ENCODE measurements around the gene SLX4IP.
"Not testable (repeated sequence)": the region's sequence is repeated elsewhere in the genome, so short reads cannot be mapped to it uniquely, and the experiment has no call there.

SLX4IP gene

DNA sequence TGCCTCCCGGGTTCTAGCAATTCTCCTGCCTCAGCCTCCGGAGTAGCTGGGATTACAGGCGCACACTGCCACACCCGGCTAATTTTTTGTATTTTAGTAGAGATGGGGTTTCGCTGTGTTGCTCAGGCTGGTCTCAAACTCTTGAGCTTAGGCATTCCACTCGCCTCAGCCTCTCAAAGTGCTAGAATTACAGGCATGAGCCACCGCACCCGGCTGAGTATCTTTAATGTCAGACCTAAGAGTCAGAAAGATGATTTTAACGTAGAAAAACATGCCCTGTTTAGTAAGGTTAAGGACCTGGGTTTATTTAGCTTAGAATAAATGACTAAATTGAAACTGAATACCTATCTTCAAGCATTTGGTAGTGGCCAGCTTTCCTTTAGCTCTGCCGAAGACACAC, 155.3 kb downstream of the SLX4IP start:
- not testable (repeated sequence) for H3K27me3 ChIP-seq (ENCODE audit: insufficient read depth, low read length); H3K4me3 ChIP-seq (ENCODE audit: low read depth, low read length); H3K79me2 ChIP-seq (ENCODE audit: control insufficient read depth, insufficient read depth, low read length, unreplicated experiment); H2AFZ ChIP-seq (ENCODE audit: low read length, unreplicated experiment); H3K36me3 ChIP-seq (ENCODE audit: insufficient read depth, low read length)
- H3K27ac ChIP-seq (ENCODE audit: low read depth, low read length), result peak overlapping the region; percentile 97
- peaks cover 47% of the 10 kb centered on the region for H3K4me1 ChIP-seq (ENCODE audit: control insufficient read depth, insufficient read depth, low read length, unreplicated experiment)

DNA sequence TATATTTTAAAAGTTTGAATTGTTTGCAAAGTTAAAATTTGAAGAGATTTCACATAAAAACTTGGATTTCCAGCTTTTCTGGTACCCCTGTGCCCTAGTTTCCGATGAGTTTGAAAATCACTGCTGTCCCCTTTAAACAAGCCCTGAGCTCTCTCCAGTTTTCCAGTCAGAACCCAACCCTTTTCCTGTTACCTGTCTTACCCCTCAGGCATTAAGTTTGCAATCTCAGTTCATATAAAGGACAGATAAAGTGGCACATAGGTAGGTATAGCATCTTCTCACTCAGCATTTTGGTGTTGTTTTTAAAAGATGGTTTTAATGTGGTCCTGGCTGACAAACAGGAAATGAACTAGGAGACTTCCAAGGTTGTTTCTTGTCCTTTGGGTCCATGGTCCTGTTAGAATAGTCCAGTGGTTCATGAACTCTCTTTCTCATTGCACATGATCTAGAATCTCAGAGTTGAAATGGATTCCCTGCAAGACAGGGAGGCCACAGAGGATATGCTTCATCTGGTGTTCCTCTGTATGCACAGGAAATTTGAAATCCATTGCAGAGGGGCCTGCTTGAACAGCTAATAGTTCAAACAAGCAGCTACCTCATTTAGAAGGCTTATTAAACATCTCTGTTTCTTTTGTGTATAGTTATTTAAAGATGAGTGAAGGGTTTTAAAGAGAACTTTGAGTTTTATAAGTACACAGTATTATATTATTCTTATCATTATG, 156.0 kb downstream of the SLX4IP start:
- Histone ChIP-seq H3K36me3 (ENCODE audit: insufficient read depth, low read length) (no peaks in the 10 kb centered on the region), H2AFZ (ENCODE audit: low read length, unreplicated experiment) (no peak overlapping the region), H3K79me2 (ENCODE audit: control insufficient read depth, insufficient read depth, low read length, unreplicated experiment) (peaks cover 2% of the 10 kb centered on the region), H3K4me1 (ENCODE audit: control insufficient read depth, insufficient read depth, low read length, unreplicated experiment) (peaks cover 54% of the 10 kb centered on the region), H3K27ac (ENCODE audit: low read depth, low read length) (peak overlapping the region; percentile 97), H3K27me3 (ENCODE audit: insufficient read depth, low read length) (no peaks in the 10 kb centered on the region), H3K4me3 (ENCODE audit: low read depth, low read length) (no peak overlapping the region)

DNA sequence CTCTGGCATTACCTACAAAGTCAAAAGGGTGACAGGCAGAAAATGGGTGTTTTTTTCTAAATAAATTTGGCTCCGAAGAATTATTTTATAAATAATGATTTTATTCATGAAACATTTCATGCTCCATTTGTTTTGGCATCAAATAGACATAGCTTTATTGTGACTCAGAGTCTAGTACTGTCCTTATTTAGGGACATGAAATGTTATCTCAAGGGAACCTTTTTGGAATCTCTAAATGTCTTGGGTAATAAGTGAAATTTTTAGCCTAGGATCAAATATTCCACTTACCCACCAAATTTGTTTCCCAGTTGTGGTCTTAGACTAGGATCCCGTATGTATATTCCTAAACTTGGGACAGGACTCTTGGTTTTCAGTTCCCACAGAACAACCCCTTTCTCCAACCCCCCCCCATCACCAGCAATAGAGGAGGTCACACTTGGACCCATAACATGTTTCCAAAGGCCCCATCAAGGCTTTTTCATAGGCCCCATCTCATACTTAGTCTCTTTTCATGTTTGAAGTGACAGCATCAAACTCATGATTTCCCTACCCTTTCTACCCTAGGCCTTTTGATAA, 156.9 kb downstream of the SLX4IP start:
- peaks cover 60% of the 10 kb centered on the region for H3K4me1 ChIP-seq (ENCODE audit: control insufficient read depth, insufficient read depth, low read length, unreplicated experiment)
- H2AFZ ChIP-seq (ENCODE audit: low read length, unreplicated experiment), result peak overlapping the region; percentile 37
- no peak overlapping the region for H3K4me3 ChIP-seq (ENCODE audit: low read depth, low read length)
- H3K27ac ChIP-seq (ENCODE audit: low read depth, low read length), result peak overlapping the region; percentile 97
- no peaks in the 10 kb centered on the region for H3K36me3 ChIP-seq (ENCODE audit: insufficient read depth, low read length)
- H3K79me2 ChIP-seq (ENCODE audit: control insufficient read depth, insufficient read depth, low read length, unreplicated experiment), result peaks cover 2% of the 10 kb centered on the region
- H3K27me3 ChIP-seq (ENCODE audit: insufficient read depth, low read length), result no peaks in the 10 kb centered on the region

DNA sequence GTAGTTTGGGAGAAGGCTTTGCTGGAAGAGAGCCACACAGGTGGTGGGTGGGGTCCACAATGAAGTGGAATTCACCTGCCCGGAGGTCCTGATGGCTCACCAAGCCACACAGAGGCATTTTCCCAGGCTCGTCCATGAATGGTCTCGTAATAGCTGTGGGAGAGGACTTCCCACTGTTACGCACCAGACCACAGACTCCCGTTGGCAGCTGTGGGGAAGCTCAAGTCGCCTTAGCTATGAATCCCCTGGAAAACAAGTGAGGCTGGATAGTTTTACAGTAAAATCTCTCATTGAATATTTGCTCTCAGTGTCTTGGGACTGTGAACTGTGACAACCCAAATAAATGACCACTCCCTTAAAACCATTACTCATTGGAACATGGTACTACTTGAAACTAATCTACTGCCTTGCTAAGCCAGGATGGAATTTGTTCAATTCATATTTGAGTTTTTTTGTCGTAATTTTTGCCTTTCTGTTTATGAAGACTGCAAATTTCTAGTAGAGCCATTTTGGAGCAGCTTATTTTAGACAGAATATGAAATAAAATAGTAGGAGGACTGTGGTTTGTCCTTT, 159.3 kb downstream of the SLX4IP start:
- no peaks in the 10 kb centered on the region for H3K27me3 ChIP-seq (ENCODE audit: insufficient read depth, low read length)
- no peak overlapping the region for H3K4me3 ChIP-seq (ENCODE audit: low read depth, low read length)
- H3K36me3 ChIP-seq (ENCODE audit: insufficient read depth, low read length), result no peaks in the 10 kb centered on the region
- peak overlapping the region; percentile 97; the same call in 1 of the 2 replicates for H3K27ac ChIP-seq (ENCODE audit: low read depth, low read length)
- H3K4me1 ChIP-seq (ENCODE audit: control insufficient read depth, insufficient read depth, low read length, unreplicated experiment), result peaks cover 81% of the 10 kb centered on the region
- H2AFZ ChIP-seq (ENCODE audit: low read length, unreplicated experiment), result no peak overlapping the region
- H3K79me2 ChIP-seq (ENCODE audit: control insufficient read depth, insufficient read depth, low read length, unreplicated experiment), result peaks cover 2% of the 10 kb centered on the region

DNA sequence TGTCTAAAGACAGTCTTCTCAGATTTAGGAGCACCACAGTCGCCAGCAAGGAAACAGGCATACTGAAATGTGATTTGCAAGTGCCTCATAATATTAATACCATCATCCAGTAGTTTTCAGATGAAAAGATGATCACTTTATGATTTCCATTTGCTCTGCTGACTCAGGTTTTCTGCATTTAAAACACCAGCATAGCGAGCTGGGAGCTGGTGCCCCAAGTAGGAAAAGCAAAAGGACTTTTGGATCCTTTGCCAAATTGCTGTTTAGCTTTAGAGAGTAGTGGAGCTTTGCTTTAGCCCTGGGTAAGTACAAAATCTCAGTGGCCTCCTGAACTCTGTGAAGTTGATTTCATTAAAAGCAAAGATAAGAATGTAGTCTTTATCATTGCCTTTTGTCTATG, 160.2 kb downstream of the SLX4IP start:
- Histone ChIP-seq H3K79me2 (ENCODE audit: control insufficient read depth, insufficient read depth, low read length, unreplicated experiment) (peaks cover 2% of the 10 kb centered on the region), H2AFZ (ENCODE audit: low read length, unreplicated experiment) (no peak overlapping the region), H3K27me3 (ENCODE audit: insufficient read depth, low read length) (no peaks in the 10 kb centered on the region), H3K4me1 (ENCODE audit: control insufficient read depth, insufficient read depth, low read length, unreplicated experiment) (peaks cover 81% of the 10 kb centered on the region), H3K36me3 (ENCODE audit: insufficient read depth, low read length) (no peaks in the 10 kb centered on the region), H3K27ac (ENCODE audit: low read depth, low read length) (no peak overlapping the region; the same call in 1 of the 2 replicates), H3K4me3 (ENCODE audit: low read depth, low read length) (no peak overlapping the region)

DNA sequence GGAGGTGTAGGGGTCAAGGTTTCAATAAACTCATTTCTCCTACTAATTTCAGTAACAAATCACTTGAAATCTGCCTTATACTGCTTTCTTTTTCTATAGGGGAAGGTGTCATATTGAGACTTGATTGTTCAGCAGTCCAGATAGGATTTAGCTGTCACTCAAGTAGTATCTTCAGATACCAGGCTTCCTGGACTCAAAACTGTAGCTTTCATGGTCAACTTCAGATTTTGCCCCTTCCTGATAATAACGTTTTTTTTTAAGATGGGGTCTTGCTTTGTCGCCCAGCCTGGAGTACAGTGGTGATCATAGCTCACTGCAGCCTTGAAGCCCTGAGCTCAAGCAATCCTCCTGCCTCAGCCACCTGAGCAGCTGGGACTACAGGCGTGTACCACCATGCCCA, 160.9 kb downstream of the SLX4IP start:
- peaks cover 75% of the 10 kb centered on the region for H3K4me1 ChIP-seq (ENCODE audit: control insufficient read depth, insufficient read depth, low read length, unreplicated experiment)
- H2AFZ ChIP-seq (ENCODE audit: low read length, unreplicated experiment), result no peak overlapping the region
- no peak overlapping the region for H3K4me3 ChIP-seq (ENCODE audit: low read depth, low read length)
- no peaks in the 10 kb centered on the region for H3K36me3 ChIP-seq (ENCODE audit: insufficient read depth, low read length)
- H3K27me3 ChIP-seq (ENCODE audit: insufficient read depth, low read length), result no peaks in the 10 kb centered on the region
- H3K79me2 ChIP-seq (ENCODE audit: control insufficient read depth, insufficient read depth, low read length, unreplicated experiment), result peaks cover 2% of the 10 kb centered on the region
- H3K27ac ChIP-seq (ENCODE audit: low read depth, low read length), result peak overlapping the region; percentile 96

DNA sequence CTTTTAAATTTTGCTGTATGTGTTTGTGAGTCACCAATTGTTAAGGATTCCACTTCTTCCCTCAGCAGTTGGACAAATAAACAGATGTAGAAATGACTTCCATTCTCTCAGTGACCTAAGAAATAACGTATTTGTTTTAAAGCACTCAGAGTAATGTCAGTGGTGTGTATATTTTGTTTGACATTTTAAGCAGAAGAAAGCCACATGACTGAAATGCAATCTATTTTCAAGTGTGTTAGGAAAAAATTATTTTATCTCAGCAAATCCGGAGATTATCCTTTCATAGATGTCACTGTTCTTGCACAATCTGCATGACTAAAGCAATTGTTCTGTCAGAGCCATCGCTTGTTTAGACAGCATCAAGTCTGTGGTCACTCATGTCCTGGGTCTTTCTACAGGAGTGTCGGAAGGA, 161.6 kb downstream of the SLX4IP start:
- H3K4me1 ChIP-seq (ENCODE audit: control insufficient read depth, insufficient read depth, low read length, unreplicated experiment), result peaks cover 68% of the 10 kb centered on the region
- peak overlapping the region; percentile 52 for H3K4me3 ChIP-seq (ENCODE audit: low read depth, low read length)
- no peak overlapping the region for H2AFZ ChIP-seq (ENCODE audit: low read length, unreplicated experiment)
- H3K79me2 ChIP-seq (ENCODE audit: control insufficient read depth, insufficient read depth, low read length, unreplicated experiment), result peaks cover 2% of the 10 kb centered on the region
- peaks cover 4% of the 10 kb centered on the region; the same call in 1 of the 2 replicates for H3K36me3 ChIP-seq (ENCODE audit: insufficient read depth, low read length)
- no peaks in the 10 kb centered on the region for H3K27me3 ChIP-seq (ENCODE audit: insufficient read depth, low read length)
- peak overlapping the region; percentile 96 for H3K27ac ChIP-seq (ENCODE audit: low read depth, low read length)

DNA sequence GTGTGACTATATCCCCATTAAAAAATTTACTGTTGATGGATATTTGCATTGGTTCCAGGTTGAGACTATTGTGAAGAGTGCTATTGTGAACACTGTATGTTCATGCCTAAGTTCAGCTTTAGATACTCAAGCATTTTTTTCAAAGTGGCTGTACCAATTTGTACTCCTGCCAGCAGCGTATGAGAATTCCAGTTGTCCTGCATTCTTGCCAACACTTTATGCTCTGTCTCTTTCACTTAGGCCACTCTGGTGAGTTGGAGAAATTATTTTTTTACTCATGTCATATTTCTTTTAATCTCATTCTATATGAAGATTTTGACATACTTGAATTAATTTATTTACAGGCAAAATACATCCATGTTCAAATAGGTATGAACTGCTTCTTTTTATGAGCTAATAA, 162.5 kb downstream of the SLX4IP start:
- Histone ChIP-seq H3K4me3 (ENCODE audit: low read depth, low read length) (peak overlapping the region; percentile 52; the same call in 1 of the 2 replicates), H3K36me3 (ENCODE audit: insufficient read depth, low read length) (peaks cover 6% of the 10 kb centered on the region; the same call in 1 of the 2 replicates), H3K79me2 (ENCODE audit: control insufficient read depth, insufficient read depth, low read length, unreplicated experiment) (peaks cover 2% of the 10 kb centered on the region), H3K4me1 (ENCODE audit: control insufficient read depth, insufficient read depth, low read length, unreplicated experiment) (peaks cover 59% of the 10 kb centered on the region), H2AFZ (ENCODE audit: low read length, unreplicated experiment) (no peak overlapping the region), H3K27ac (ENCODE audit: low read depth, low read length) (peak overlapping the region; percentile 96), H3K27me3 (ENCODE audit: insufficient read depth, low read length) (no peaks in the 10 kb centered on the region)

DNA sequence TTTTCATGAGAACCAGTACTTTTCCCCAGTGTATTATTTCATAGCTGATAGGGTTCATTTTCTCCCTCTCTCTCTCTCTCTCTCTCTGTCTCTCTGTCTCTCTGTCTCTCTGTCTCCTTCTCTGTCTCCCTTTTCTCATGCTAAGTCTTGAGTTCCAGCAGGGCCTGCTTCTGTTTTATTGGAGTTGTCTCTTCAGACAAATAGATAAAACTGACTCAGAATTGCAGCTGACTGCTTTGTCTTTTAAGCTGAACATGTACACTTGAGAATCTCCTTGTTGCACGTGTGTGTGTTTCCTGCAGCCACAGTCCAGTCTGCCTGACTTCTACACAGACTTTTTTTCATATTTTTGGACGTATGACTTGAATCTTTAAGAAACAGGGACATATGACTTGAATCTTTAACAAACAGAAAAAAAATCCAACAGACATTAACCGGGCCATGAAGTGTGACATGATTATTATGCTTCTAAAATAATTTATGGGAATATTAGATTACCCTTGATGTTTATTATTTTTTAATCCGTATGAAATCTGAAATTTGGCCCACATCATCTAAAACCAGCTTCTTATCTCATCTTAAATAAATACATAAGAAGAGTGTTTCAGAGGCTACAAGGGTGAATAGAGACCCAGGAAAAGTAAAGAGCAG, 167.2 kb downstream of the SLX4IP start:
- Histone ChIP-seq H3K79me2 (ENCODE audit: control insufficient read depth, insufficient read depth, low read length, unreplicated experiment) (no peaks in the 10 kb centered on the region), H2AFZ (ENCODE audit: low read length, unreplicated experiment) (no peak overlapping the region), H3K4me3 (ENCODE audit: low read depth, low read length) (no peak overlapping the region), H3K4me1 (ENCODE audit: control insufficient read depth, insufficient read depth, low read length, unreplicated experiment) (peaks cover 45% of the 10 kb centered on the region), H3K27me3 (ENCODE audit: insufficient read depth, low read length) (no peaks in the 10 kb centered on the region), H3K36me3 (ENCODE audit: insufficient read depth, low read length) (peaks cover 6% of the 10 kb centered on the region; the same call in 1 of the 2 replicates), H3K27ac (ENCODE audit: low read depth, low read length) (no peak overlapping the region)

DNA sequence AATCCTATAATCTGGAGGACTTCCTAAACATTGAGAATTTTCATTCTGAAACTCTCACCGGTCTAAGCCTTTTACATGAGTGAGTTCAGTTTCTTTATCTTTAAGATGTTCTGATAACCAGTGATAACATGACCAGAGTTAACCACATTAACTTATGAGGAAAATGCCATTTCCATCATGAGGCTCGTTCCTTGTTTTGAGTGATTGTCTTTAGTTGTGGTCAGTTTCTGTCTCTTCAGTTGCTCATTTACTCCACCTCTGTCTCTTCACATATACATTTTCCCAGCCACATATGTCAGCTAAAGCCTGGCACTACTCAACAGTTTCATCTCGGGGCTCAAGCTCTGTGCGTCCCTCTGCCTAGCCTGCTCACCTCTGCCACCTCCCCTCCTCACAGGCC, 168.3 kb downstream of the SLX4IP start:
- peaks cover 6% of the 10 kb centered on the region; the same call in 1 of the 2 replicates for H3K36me3 ChIP-seq (ENCODE audit: insufficient read depth, low read length)
- peaks cover 36% of the 10 kb centered on the region for H3K4me1 ChIP-seq (ENCODE audit: control insufficient read depth, insufficient read depth, low read length, unreplicated experiment)
- H3K4me3 ChIP-seq (ENCODE audit: low read depth, low read length), result no peak overlapping the region
- H2AFZ ChIP-seq (ENCODE audit: low read length, unreplicated experiment), result no peak overlapping the region
- H3K27ac ChIP-seq (ENCODE audit: low read depth, low read length), result peak overlapping the region; percentile 98
- H3K79me2 ChIP-seq (ENCODE audit: control insufficient read depth, insufficient read depth, low read length, unreplicated experiment), result no peaks in the 10 kb centered on the region
- no peaks in the 10 kb centered on the region for H3K27me3 ChIP-seq (ENCODE audit: insufficient read depth, low read length)

All from ACC112 (cell line).